T-helper 2 cell treated with Interferon-gamma antibody and Interleukin-4, amounts not matched to agents 100 ng/mL and 5 ng/mL, for 36 hours (primary cell): ENCODE measurements around the gene ADARB1. TPM values are rescaled to one million over a fixed set of nuclear protein-coding genes. Genes with fewer than 3 reads are reported as not detected.

ENCODE experiments used
- intact Hi-C: fragments of 100-400 bp; cut with micrococcal nuclease; formaldehyde crosslinking; loops from one replicate; pipeline ENCODE4 v1.15.1; 2023
- total RNA-seq: library from RNA; stranded (reverse); gene quantifications from 2 replicates; pipeline ENCODE4 v1.2.3, GENCODE V29; 2022

Gene ADARB1
- total RNA-seq, 1 donor from 2014 or later, result 51.5 TPM

- intact Hi-C loops, result no loop called here
Observed at GRCh38 chr21:45259206-45259840, 184.9 kb downstream of the ADARB1 start.

- intact Hi-C loops, result no loop called here
Observed at GRCh38 chr21:45260191-45260825, 185.9 kb downstream of the ADARB1 start.

GRCh38 chr21:45261093-45261492, 186.7 kb downstream of the ADARB1 start:
- intact Hi-C loops, result no loop called here

- intact Hi-C loops, result no loop called here
Observed at GRCh38 chr21:45262041-45262581, 187.7 kb downstream of the ADARB1 start.

GRCh38 chr21:45262616-45263015, 188.2 kb downstream of the ADARB1 start:
- intact Hi-C loops, result no loop called here

- intact Hi-C loops, result no loop called here
Observed at GRCh38 chr21:45263534-45263933, 189.2 kb downstream of the ADARB1 start.

- intact Hi-C loops, result no loop called here
Observed at GRCh38 chr21:45264146-45264911, 189.9 kb downstream of the ADARB1 start.

- intact Hi-C loops, result no loop called here
Observed at GRCh38 chr21:45264912-45265515, 190.6 kb downstream of the ADARB1 start.

- intact Hi-C loops, result no loop called here
Observed at GRCh38 chr21:45265721-45266517, 191.5 kb downstream of the ADARB1 start.

GRCh38 chr21:45266518-45267389, 192.4 kb downstream of the ADARB1 start:
- intact Hi-C loops, result no loop called here

GRCh38 chr21:45267390-45267760, 193.0 kb downstream of the ADARB1 start:
- intact Hi-C loops, result no loop called here

GRCh38 chr21:45269861-45270260, 195.5 kb downstream of the ADARB1 start:
- intact Hi-C loops, result no loop called here

GRCh38 chr21:45270306-45270821, 196.0 kb downstream of the ADARB1 start:
- intact Hi-C loops, result no loop called here

Other genes starting within 250 kb of the ADARB1 start
- 81.0 and 81.9 TPM in 2 replicates for gene PTTG1IP, start 200.9 kb upstream of the ADARB1 start, total RNA-seq
- 444 and 447 TPM in 2 replicates for gene ITGB2, start 153.7 kb upstream of the ADARB1 start, total RNA-seq
- 48.2 TPM in 2 replicates for gene SLX9, start 134.6 kb upstream of the ADARB1 start, total RNA-seq
- gene POFUT2, start 213.3 kb downstream of the ADARB1 start, total RNA-seq, result 15.6 and 17.7 TPM in 2 replicates